SH-SY5Y (cell line): ENCODE measurements around the gene PGD.

ENCODE experiments used
- GATA2 ChIP-seq: IDR thresholded peaks from 2 replicates; pipeline ENCODE4 v1.6.1; 2011; ENCODE audit warnings: mild to moderate bottlenecking, low read depth, low read length
- GATA3 ChIP-seq: IDR thresholded peaks from 2 replicates; pipeline ENCODE4 v1.6.1; 2011; ENCODE audit warnings: low read depth, mild to moderate bottlenecking, low read length, moderate library complexity

DNA sequence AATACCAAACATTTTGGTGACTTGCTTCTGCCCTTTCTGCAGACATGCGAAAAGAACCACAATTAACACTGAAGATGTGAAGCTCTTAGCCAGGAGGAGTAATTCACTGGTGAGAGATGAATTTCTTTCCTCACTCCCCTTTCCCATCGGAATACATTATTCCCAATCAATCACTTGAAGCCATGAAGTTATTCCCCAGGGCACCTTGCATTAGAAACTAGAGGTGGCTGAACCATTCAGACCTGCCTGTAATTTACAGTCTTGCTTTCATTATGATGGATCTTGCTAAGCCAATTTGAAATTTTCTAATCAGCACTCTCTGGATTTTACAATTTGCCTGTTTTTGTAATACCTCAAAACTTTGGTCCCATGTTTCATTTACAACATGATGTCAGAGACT lies 41.4 kb downstream of the PGD start:
- no peak for TF ChIP-seq GATA2
- TF ChIP-seq GATA3: no peak
